ENCODE data around the gene CC2D2A. TPM values are rescaled to one million over a fixed set of nuclear protein-coding genes. Genes with fewer than 3 reads are reported as not detected.

Gene CC2D2A
- total RNA-seq, 3 donors from 2014 or later = 0.11 TPM; not detected in 2

GRCh38 chr4:15648600-15648999, 178.9 kb downstream of the CC2D2A start:
- Mint-ChIP-seq H3K27me3 (ENCODE audit: low read depth) (no peaks in the 10 kb centered on the region), H3K4me1 (ENCODE audit: low read depth) (peaks cover 64% of the 10 kb centered on the region), H3K9me3 (no peaks in the 10 kb centered on the region), H3K36me3 (ENCODE audit: insufficient read depth) (no peaks in the 10 kb centered on the region), H3K4me3 (no peak overlapping the region)
- DNase-seq (no peak), ATAC-seq (no peak)

GRCh38 chr4:15649914-15650545, 180.3 kb downstream of the CC2D2A start:
- DNase-seq (peak; percentile 41), ATAC-seq (peak; percentile 67 to 72)
- Mint-ChIP-seq H3K4me3 (peak overlapping the region; percentile 2), H3K9me3 (no peaks in the 10 kb centered on the region), H3K36me3 (ENCODE audit: insufficient read depth) (no peaks in the 10 kb centered on the region), H3K4me1 (ENCODE audit: low read depth) (peaks cover 64% of the 10 kb centered on the region), H3K27me3 (ENCODE audit: low read depth) (no peaks in the 10 kb centered on the region)

Other genes starting within 250 kb of the CC2D2A start
- gene C1QTNF7, start 41.8 kb upstream of the CC2D2A start, total RNA-seq = not detected
- 10 to 100 TPM; 20.5 to 22.7 (median 22.6) TPM for gene FBXL5, start 185.5 kb downstream of the CC2D2A start, total RNA-seq
- gene FAM200B, start 211.9 kb downstream of the CC2D2A start, total RNA-seq = 1 to 10 TPM; 6.1 to 6.6 (median 6.2) TPM
- under 1 TPM in 2 of 3 donors, not detected in 1; 0.18 to 0.41 TPM for gene BST1, start 233.2 kb downstream of the CC2D2A start, total RNA-seq